GM12864 (cell line): ENCODE data around the gene PRKG2.

Experiments
- DNase-seq: peaks from one replicate; pipeline ENCODE4 v3.0.0-alpha.2; 2011; ENCODE audit warnings: low read depth
- H3K4me3 ChIP-seq: 2 replicates; pipeline ENCODE4 v1.5.1; 2011; ENCODE audit warnings: mild to moderate bottlenecking, low read depth, low read length, control low read depth
- CTCF ChIP-seq: IDR thresholded peaks from 2 replicates; pipeline ENCODE4 v1.5.1; 2011; ENCODE audit warnings: low read depth, mild to moderate bottlenecking, moderate library complexity, low read length, control low read depth, inconsistent platforms; ENCODE audit errors: missing control alignments

The PRKG2 gene

GRCh38 chr4:81255524-81255923 is 40.5 kb upstream of the PRKG2 start:
- no peak for TF ChIP-seq CTCF
- H3K4me3 ChIP-seq, result no peak overlapping the region
- DNase-seq, result no peak

GRCh38 chr4:81250430-81250829 is 35.4 kb upstream of the PRKG2 start:
- no peak for TF ChIP-seq CTCF
- no peak for DNase-seq
- no peak overlapping the region for H3K4me3 ChIP-seq

GRCh38 chr4:81245218-81246009 is 30.4 kb upstream of the PRKG2 start:
- TF ChIP-seq CTCF, result no peak
- no peak overlapping the region for H3K4me3 ChIP-seq
- DNase-seq, result no peak

GRCh38 chr4:81237791-81238190 is 22.8 kb upstream of the PRKG2 start:
- H3K4me3 ChIP-seq, result no peak overlapping the region
- TF ChIP-seq CTCF, result no peak
- DNase-seq, result no peak

DNA sequence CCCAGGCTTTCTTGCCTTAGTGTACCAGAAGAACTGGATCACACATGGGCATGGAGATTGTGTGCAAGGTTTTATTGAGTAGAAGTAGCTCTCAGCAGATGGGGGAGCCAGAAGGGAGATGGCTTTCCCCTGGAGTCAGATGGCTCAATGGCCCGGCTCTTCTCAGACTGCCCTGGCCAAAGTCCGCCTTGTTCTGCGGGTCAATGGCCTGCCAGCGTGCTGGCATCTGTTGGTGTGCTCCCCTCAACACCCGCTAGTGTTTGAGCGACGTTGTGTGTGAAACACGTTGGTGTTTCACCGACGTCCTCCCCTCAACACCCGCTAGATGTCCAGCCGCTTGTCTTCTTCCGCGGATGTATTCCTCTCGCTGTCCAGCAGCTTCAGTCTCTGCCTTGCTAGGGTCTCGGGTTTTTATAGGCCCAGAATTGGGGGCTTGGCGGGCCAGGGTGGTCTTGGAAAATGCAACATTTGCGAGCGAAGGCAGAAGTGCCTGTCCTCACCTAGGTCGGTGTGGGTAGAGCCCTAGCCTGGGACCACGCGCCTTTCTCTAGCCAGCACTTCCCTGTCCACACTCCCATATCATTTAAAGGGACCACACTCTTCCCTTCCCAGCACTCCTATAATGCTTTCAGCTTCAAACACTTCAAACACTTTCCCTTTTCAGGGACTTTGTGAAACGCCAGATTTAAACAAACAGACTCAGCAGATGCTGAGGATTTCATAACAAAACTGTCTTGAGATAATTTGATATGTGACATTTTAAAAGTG is 21.1 kb upstream of the PRKG2 start:
- H3K4me3 ChIP-seq, result no peak overlapping the region
- DNase-seq, result no peak
- no peak for TF ChIP-seq CTCF

GRCh38 chr4:81227968-81228367 is 12.9 kb upstream of the PRKG2 start:
- no peak for TF ChIP-seq CTCF
- no peak for DNase-seq
- H3K4me3 ChIP-seq, result no peak overlapping the region

GRCh38 chr4:81227138-81227537 is 12.1 kb upstream of the PRKG2 start:
- TF ChIP-seq CTCF, result no peak
- no peak for DNase-seq
- no peak overlapping the region for H3K4me3 ChIP-seq
